HCT116 (cell line): ENCODE results near the gene MSRB3. TPM values are rescaled to one million over a fixed set of nuclear protein-coding genes. Genes with fewer than 3 reads are reported as not detected.

Experiments
- ATAC-seq: fragments of 200-7000 bp; cut with Tn5 transposase; 2 replicates; pipeline ENCODE4 v1.9.1; 2020; ENCODE audit warnings: mild to moderate bottlenecking, moderate library complexity
- BruUV-seq: library from RNA; stranded (reverse); fragments of 400-500 nt; replicated peaks from 2 replicates; lab custom pipeline; 2021; lab: Mats Ljungman, UMichigan
- CTCF ChIA-PET: fragments of 300-600 bp; sonication (Branson Sonifier 250); formaldehyde crosslinking; loops from one replicate; lab custom pipeline; 2021; ENCODE audit warnings: antibody characterized with exemption; lab: Charles Lee
- POLR2A ChIA-PET: fragments of 300-600, 350-600 bp; sonication (Branson Sonifier 250); formaldehyde crosslinking; loops from one replicate; lab custom pipeline; 2021; ENCODE audit warnings: antibody characterized with exemption; lab: Charles Lee
- RAD21 ChIA-PET, 2 experiments: fragments of 300-600 bp; sonication (Branson Sonifier 250); formaldehyde crosslinking; loops; one replicate each; lab custom pipeline; 2023; ENCODE audit warnings: low total read pairs in 2 of 2; ENCODE audit not compliant: uncharacterized antibody in 2 of 2, unreplicated experiment in 2 of 2, low non-redundant PET in 1 of 2; lab: Charles Lee
- DNase-seq: peaks from one replicate; pipeline ENCODE4 v3.0.0-alpha.2; 2010; ENCODE audit warnings: low read depth, low spot score
- H2AFZ ChIP-seq: fragments of 200-600 bp; shearing (Covaris generic), sonication (generic); 2 replicates; pipeline ENCODE4 v1.6.1; 2017; ENCODE audit warnings: low read depth, mixed run types, mixed read lengths, antibody characterized with exemption, low read length; ENCODE audit not compliant: poor library complexity, severe bottlenecking
- H3K27ac ChIP-seq: 2 replicates; pipeline ENCODE4 v1.5.1; 2012; ENCODE audit warnings: low read depth, low read length
- H3K27me3 ChIP-seq: fragments of 200-600 bp; sonication (generic); 2 replicates; pipeline ENCODE4 v1.6.1; 2016; ENCODE audit warnings: mixed run types, low read length, mixed read lengths; ENCODE audit not compliant: insufficient read depth
- H3K36me3 ChIP-seq, 2 experiments: fragments of 200-500 bp in 1 of 2; fragments of 200-600 bp in 1 of 2; sonication (Bioruptor generic) in 1 of 2; sonication (generic) in 1 of 2; 2 replicates each; pipeline versions ENCODE4 v1.5.1 to v1.6.1; 2014 to 2016; ENCODE audit warnings: low read length in 2 of 2, inconsistent platforms in 1 of 2, mixed read lengths in 1 of 2, mixed run types in 1 of 2; ENCODE audit not compliant: insufficient read depth in 2 of 2, control insufficient read depth in 1 of 2
- H3K4me1 ChIP-seq, 2 experiments: fragments of 200-600 bp in 1 of 2; sonication (generic) in 1 of 2; 2 replicates each; pipeline versions ENCODE4 v1.5.1 to v1.6.1; 2012 to 2017; ENCODE audit warnings: low read length in 2 of 2, inconsistent platforms in 1 of 2, mild to moderate bottlenecking in 1 of 2, mixed read lengths in 1 of 2, mixed run types in 1 of 2, moderate library complexity in 1 of 2; ENCODE audit not compliant: insufficient read depth in 2 of 2, control insufficient read depth in 1 of 2
- H3K4me2 ChIP-seq: fragments of 200-600 bp; sonication (generic); 2 replicates; pipeline ENCODE4 v1.6.1; 2017; ENCODE audit warnings: mixed run types, low read length, mixed read lengths
- H3K4me3 ChIP-seq, 2 experiments: fragments of 200-600 bp in 1 of 2; sonication (generic) in 1 of 2; replicated peaks in 1 of 2; 2 replicates each; pipeline ENCODE4 v1.5.1; 2011 to 2016; ENCODE audit warnings: low read length in 2 of 2, control low read depth in 1 of 2, low read depth in 1 of 2, mild to moderate bottlenecking in 1 of 2, mixed read lengths in 1 of 2, mixed run types in 1 of 2
- H3K79me2 ChIP-seq: fragments of 200-600 bp; sonication (generic); 2 replicates; pipeline ENCODE4 v1.6.1; 2017; ENCODE audit warnings: mild to moderate bottlenecking, mixed run types, low read length, moderate library complexity, mixed read lengths; ENCODE audit not compliant: insufficient read depth
- H3K9ac ChIP-seq: fragments of 200-600 bp; sonication (generic); 2 replicates; pipeline ENCODE4 v1.6.1; 2016; ENCODE audit warnings: low read length, mixed read lengths
- H3K9me2 ChIP-seq: fragments of 200-600 bp; sonication (generic), shearing (Covaris generic); 2 replicates; pipeline ENCODE4 v1.6.1; 2017; ENCODE audit warnings: mixed run types, mild to moderate bottlenecking, moderate library complexity; ENCODE audit not compliant: insufficient read depth
- H3K9me3 ChIP-seq, 2 experiments: fragments of 200-500 bp in 1 of 2; fragments of 200-600 bp in 1 of 2; sonication (Bioruptor generic) in 1 of 2; sonication (generic) in 1 of 2; 2 replicates each; pipeline ENCODE4 v1.6.1; 2014 to 2017; ENCODE audit warnings: low read length in 2 of 2, mixed read lengths in 2 of 2, inconsistent platforms in 1 of 2, low read depth in 1 of 2, mild to moderate bottlenecking in 1 of 2, mixed run types in 1 of 2, moderate library complexity in 1 of 2; ENCODE audit not compliant: control insufficient read depth in 1 of 2, insufficient read depth in 1 of 2
- H4K20me1 ChIP-seq: fragments of 200-600 bp; sonication (generic), shearing (Covaris generic); 2 replicates; pipeline ENCODE4 v1.6.1; 2017; ENCODE audit warnings: mixed run types, mild to moderate bottlenecking, moderate library complexity; ENCODE audit not compliant: insufficient read depth
- CBX3 ChIP-seq: IDR thresholded peaks from 2 replicates; pipeline ENCODE4 v1.6.1; 2012; ENCODE audit warnings: low read depth
- CEBPB ChIP-seq: IDR thresholded peaks from 2 replicates; pipeline ENCODE4 v1.6.1; 2012; ENCODE audit warnings: low read depth
- EGR1 ChIP-seq: IDR thresholded peaks from 2 replicates; pipeline ENCODE4 v1.6.1; 2012; ENCODE audit warnings: low read depth
- ELF1 ChIP-seq: IDR thresholded peaks from 2 replicates; pipeline ENCODE4 v1.6.1; 2012; ENCODE audit warnings: low read depth, borderline replicate concordance
- EZH2 ChIP-seq: fragments of 200-600 bp; sonication (generic); IDR thresholded peaks from 2 replicates; pipeline ENCODE4 v1.6.1; 2017; ENCODE audit warnings: antibody characterized with exemption, mixed run types
- FOSL1 ChIP-seq: IDR thresholded peaks from 2 replicates; pipeline ENCODE4 v1.6.1; 2012; ENCODE audit warnings: low read depth
- POLR2AphosphoS5 ChIP-seq: IDR thresholded peaks from 2 replicates; pipeline ENCODE4 v1.6.1; 2011; ENCODE audit warnings: mild to moderate bottlenecking, low read depth, low read length, moderate library complexity
- RAD21 ChIP-seq: IDR thresholded peaks from 2 replicates; pipeline ENCODE4 v1.6.1; 2012; ENCODE audit warnings: low read depth, mild to moderate bottlenecking
- TCF7L2 ChIP-seq: IDR thresholded peaks from 2 replicates; pipeline ENCODE4 v1.7.0; 2011; ENCODE audit warnings: borderline replicate concordance, inconsistent platforms; ENCODE audit not compliant: insufficient read depth, insufficient read length; ENCODE audit errors: extremely low read depth
- ZFX ChIP-seq: fragments of 450-650 bp; IDR thresholded peaks from 2 replicates; pipeline ENCODE4 v1.6.1; 2017
- intact Hi-C: fragments of 100-400 bp; cut with micrococcal nuclease; formaldehyde crosslinking; loops from 2 replicates; pipeline ENCODE4 v1.10.0; 2022
- total RNA-seq: library from RNA; stranded (reverse); gene quantifications from one replicate; pipeline ENCODE4 v1.2.1, GENCODE V29; 2021; ENCODE audit not compliant: unreplicated experiment
- TF ChIP-seq, protein P1 (sequence below): IDR thresholded peaks from 2 replicates; pipeline ENCODE4 v1.6.1; 2012
- TF ChIP-seq, protein P2 (sequence below), 3 experiments: fragments of 200-600 bp in 1 of 3; sonication (generic) in 1 of 3; IDR thresholded peaks in 2 of 3; conservative IDR thresholded peaks in 1 of 3; 2 replicates each; pipeline ENCODE4 v1.5.1; 2012 to 2017; ENCODE audit warnings: low read depth in 2 of 3, low read length in 2 of 3, antibody characterized with exemption in 1 of 3, borderline replicate concordance in 1 of 3, control low read depth in 1 of 3, mild to moderate bottlenecking in 1 of 3, mixed read lengths in 1 of 3, mixed run types in 1 of 3, moderate library complexity in 1 of 3; ENCODE audit not compliant: insufficient read depth in 1 of 3
- TF ChIP-seq, protein P3 (sequence below): IDR thresholded peaks from 2 replicates; pipeline ENCODE4 v1.6.1; 2012

Gene MSRB3
- total RNA-seq, 1 experiment from 2014 or later = 8.2 TPM

DNA sequence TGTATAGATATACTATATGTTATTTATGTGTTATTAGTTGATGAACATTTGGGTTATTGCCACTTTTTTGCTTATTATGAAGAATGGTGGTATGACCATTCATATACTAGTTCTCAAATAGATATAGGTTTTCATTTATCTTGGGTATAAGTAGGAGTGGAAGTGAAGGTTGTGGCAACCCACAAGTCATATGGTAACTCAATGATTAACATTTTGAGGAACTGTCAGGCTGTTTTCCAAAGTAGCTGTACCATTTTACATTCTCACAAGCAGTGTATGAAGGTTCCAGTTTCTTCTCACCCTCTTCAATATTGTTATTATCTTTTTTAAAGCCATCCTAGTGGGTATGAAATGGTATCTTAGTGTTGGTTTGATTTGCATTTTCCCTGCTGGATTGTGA is 19.0 kb upstream of the MSRB3 start (continued):
- TF ChIP-seq TCF7L2 (no peak), EZH2 (no peak)
- TF ChIP-seq, protein P1, sequence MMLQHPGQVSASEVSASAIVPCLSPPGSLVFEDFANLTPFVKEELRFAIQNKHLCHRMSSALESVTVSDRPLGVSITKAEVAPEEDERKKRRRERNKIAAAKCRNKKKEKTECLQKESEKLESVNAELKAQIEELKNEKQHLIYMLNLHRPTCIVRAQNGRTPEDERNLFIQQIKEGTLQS = no peak
- TF ChIP-seq, all 23 proteins: peak for 0

DNA sequence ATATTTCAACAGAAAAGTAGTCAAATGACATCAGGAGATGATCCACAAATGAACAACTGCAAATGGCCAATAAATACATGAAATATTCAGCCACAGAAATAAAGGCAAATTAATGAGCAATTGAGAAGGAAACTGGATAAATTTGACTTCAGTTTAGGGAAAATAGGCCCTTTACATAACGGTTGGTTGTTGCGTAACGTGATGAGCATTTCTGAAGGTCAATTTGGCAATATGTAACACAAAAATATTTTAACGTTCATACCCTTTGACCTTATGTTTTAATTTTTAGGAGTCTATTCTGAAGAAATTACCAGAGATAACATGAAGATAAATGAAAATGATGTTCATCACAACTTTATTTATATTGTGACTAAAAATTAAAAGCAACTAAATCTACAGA is 14.7 kb upstream of the MSRB3 start:
- no peak for DNase-seq

More for the DNA sequence above, 14.7 kb upstream of the MSRB3 start:
- CTCF ChIA-PET = no interaction called here
- POLR2A ChIA-PET = no interaction called here
- no peak overlapping the region for H3K9ac ChIP-seq
- no peaks in the 10 kb centered on the region for H3K9me2 ChIP-seq
- no peaks in the 10 kb centered on the region for H3K36me3 ChIP-seq
- H3K9me3 ChIP-seq = no peaks in the 10 kb centered on the region
- no peak overlapping the region for H3K4me3 ChIP-seq
- intact Hi-C loops = no loop called here
- no peak overlapping the region for H3K4me2 ChIP-seq
- no peaks in the 10 kb centered on the region for H3K27me3 ChIP-seq
- H3K4me1 ChIP-seq = no peaks in the 10 kb centered on the region
- no peaks in the 10 kb centered on the region for H4K20me1 ChIP-seq
- RAD21 ChIA-PET = no interaction called here
- TF ChIP-seq, protein P2, sequence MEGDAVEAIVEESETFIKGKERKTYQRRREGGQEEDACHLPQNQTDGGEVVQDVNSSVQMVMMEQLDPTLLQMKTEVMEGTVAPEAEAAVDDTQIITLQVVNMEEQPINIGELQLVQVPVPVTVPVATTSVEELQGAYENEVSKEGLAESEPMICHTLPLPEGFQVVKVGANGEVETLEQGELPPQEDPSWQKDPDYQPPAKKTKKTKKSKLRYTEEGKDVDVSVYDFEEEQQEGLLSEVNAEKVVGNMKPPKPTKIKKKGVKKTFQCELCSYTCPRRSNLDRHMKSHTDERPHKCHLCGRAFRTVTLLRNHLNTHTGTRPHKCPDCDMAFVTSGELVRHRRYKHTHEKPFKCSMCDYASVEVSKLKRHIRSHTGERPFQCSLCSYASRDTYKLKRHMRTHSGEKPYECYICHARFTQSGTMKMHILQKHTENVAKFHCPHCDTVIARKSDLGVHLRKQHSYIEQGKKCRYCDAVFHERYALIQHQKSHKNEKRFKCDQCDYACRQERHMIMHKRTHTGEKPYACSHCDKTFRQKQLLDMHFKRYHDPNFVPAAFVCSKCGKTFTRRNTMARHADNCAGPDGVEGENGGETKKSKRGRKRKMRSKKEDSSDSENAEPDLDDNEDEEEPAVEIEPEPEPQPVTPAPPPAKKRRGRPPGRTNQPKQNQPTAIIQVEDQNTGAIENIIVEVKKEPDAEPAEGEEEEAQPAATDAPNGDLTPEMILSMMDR (IDR thresholded peaks at IDR 0.05 in 2 of 3, conservative IDR thresholded peaks at IDR 0.05 in 1 of 3; ENCODE audit: borderline replicate concordance in 1 of 3, insufficient read depth in 1 of 3, low read depth in 2 of 3, low read length in 2 of 3) = no peak
- TF ChIP-seq FOSL1 (no peak), EGR1 (no peak), CEBPB (no peak), RAD21 (no peak), CBX3 (no peak), ELF1 (no peak), POLR2AphosphoS5 (no peak), ZFX (no peak)
- TF ChIP-seq, protein P3, sequence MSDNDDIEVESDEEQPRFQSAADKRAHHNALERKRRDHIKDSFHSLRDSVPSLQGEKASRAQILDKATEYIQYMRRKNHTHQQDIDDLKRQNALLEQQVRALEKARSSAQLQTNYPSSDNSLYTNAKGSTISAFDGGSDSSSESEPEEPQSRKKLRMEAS = no peak
- no peaks in the 10 kb centered on the region for H3K79me2 ChIP-seq
- no peak overlapping the region for H3K27ac ChIP-seq
- BruUV-seq = no TSS peak
- ATAC-seq = no peak
- H2AFZ ChIP-seq = no peak overlapping the region
